Measurements from ENCODE around the gene CEP41. TPM values are rescaled to one million over a fixed set of nuclear protein-coding genes. Genes with fewer than 3 reads are reported as not detected.

CEP41 gene
- total and polyA plus RNA-seq, 11 donors: 1.7 to 11.4 (median 4.1) TPM

DNA sequence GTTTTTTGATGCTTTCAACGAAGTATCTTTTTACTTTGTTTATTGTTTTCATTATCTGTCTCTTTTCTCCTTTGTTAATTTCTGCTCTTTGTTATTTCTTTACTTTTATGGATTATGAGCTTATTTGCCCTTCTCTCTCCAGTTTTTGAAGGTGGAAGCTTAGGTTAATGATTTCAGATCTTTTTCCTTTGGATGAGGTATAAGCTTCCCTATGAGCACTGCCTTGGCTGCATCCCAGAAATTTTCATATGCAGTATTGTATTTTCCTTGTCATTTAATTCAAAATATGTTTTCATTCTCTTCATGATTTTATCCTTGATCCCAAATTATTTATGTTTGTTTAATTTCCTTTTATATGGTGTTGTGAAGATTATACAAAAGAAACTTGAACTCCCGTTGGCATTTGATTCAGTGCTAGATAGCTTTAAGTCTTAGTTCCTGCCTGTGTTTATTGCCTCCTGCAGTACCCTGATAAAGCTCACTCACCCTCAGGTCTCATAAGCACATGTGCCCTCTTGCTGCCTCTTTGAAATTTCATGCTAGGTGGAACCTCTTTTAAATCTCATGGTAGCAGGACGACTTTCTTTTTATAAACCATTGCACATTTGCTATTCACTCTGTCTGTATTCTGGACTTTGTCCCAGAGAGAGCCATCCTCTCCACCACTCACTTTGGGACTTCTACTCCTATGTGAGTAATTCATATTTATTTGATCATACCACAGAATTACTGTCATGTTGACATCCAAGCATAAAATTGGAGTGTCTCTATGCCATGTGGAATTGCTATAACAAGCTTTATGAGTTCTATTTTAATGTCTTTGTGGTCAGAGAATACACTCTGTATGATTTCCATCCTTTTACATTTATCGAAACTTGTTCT is 23.0 kb upstream of the CEP41 start:
- ATAC-seq (no peak), DNase-seq (no peak)
- Histone ChIP-seq H3K9me3 (peaks cover 0 to 25% (median 10%) of the 10 kb centered on the region in 12 donors), H3K4me1 (no peaks in the 10 kb centered on the region), H3K27ac (no peak overlapping the region), H3K36me3 (no peaks in the 10 kb centered on the region), H3K27me3 (no peaks in the 10 kb centered on the region), H3K4me3 (no peak overlapping the region)
- WGBS, 4 donors: 73 to 77% (median 76%) methylated on average over 4 of the region's 4 CpGs
- intact Hi-C loops (cut with DNase I): no loop called here
- no peak for TF ChIP-seq POLR2A (IDR thresholded peaks at IDR 0.05)
- TF ChIP-seq, protein P1, sequence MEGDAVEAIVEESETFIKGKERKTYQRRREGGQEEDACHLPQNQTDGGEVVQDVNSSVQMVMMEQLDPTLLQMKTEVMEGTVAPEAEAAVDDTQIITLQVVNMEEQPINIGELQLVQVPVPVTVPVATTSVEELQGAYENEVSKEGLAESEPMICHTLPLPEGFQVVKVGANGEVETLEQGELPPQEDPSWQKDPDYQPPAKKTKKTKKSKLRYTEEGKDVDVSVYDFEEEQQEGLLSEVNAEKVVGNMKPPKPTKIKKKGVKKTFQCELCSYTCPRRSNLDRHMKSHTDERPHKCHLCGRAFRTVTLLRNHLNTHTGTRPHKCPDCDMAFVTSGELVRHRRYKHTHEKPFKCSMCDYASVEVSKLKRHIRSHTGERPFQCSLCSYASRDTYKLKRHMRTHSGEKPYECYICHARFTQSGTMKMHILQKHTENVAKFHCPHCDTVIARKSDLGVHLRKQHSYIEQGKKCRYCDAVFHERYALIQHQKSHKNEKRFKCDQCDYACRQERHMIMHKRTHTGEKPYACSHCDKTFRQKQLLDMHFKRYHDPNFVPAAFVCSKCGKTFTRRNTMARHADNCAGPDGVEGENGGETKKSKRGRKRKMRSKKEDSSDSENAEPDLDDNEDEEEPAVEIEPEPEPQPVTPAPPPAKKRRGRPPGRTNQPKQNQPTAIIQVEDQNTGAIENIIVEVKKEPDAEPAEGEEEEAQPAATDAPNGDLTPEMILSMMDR (IDR thresholded peaks at IDR 0.05): no peak

DNA sequence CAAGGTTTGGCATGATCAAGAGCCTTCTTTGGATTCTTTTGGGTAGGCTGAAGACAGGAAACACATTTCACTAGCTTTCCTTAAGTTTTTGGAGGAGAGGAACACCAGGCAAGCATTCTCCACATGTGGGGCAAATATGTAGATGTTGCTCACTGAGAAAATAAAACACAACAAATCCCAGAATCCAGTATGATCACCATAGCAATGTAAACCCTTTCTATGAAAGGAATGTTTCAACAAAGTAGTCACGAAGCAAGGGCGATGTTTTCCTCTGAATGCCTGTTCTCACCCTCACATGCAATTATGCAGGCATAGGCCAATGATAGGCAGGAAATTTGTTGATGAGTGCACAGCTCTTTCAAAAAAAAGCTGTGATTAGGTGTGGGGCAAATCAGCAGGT is 20.5 kb upstream of the CEP41 start:
- no peak for DNase-seq
- 35 to 89% (median 79%) methylated on average over 2 of the region's 2 CpGs for WGBS, 4 donors
- H3K9me3 ChIP-seq: peaks cover 0 to 27% (median 11%) of the 10 kb centered on the region in 12 donors
- H3K4me3 ChIP-seq: no peak overlapping the region
- no peaks in the 10 kb centered on the region for H3K4me1 ChIP-seq
- H3K36me3 ChIP-seq: no peaks in the 10 kb centered on the region
- no peak overlapping the region for H3K27ac ChIP-seq
- no peak for TF ChIP-seq POLR2A (IDR thresholded peaks at IDR 0.05)
- TF ChIP-seq, protein P1 (IDR thresholded peaks at IDR 0.05): no peak
- ATAC-seq: no peak
- no peaks in the 10 kb centered on the region for H3K27me3 ChIP-seq
- intact Hi-C loops (cut with DNase I): no loop called here

DNA sequence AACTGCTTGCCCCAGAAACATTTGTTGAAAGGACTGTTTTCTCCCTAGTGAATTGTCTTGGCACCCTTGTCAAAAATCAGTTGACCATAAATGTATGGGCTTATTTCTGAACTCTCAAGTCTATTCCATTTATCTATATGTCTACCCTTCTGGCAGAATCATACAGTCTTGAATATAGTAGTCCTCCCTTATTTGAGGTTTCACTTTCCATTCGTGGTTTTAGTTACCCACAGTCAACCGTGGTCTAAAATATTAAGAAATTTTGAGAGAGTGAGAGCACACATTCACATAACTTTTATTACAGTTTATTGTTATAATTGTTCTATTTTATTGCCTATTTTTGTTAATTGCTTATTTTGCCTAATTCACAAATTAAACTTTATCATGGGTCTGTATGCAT is 17.4 kb upstream of the CEP41 start:
- ATAC-seq: no peak
- no peak for DNase-seq
- Histone ChIP-seq H3K4me3 (peak overlapping the region in 1 of 12 donors; percentile 21), H3K36me3 (no peaks in the 10 kb centered on the region), H3K27ac (no peak overlapping the region), H3K4me1 (no peaks in the 10 kb centered on the region), H3K27me3 (no peaks in the 10 kb centered on the region), H3K9me3 (peaks cover 0 to 16% (median 11%) of the 10 kb centered on the region in 12 donors)
- TF ChIP-seq, protein P1 (IDR thresholded peaks at IDR 0.05): no peak
- TF ChIP-seq POLR2A (IDR thresholded peaks at IDR 0.05): no peak
- WGBS, 4 donors: 80 to 90% (median 83%) methylated on average over 2 of the region's 2 CpGs
- intact Hi-C loops (cut with DNase I): no loop called here

DNA sequence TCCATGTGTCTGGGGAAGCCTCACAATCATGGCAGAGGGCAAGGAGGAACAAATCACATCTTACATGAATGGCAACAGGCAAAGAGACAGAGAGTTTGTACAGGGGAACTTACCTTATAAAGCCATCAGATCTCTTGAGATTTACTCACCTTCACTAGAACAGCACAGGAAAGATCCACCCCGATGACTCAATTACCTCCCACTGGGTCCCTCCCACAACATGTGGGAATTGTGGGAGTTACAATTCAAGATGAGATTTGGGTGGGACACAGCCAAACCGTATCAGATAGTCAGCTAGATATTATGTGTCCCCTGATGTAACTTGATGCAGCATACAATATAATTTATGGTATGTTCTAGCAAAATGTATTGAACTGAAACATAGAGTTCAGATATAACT is 14.1 kb upstream of the CEP41 start:
- no peak for ATAC-seq

More for the DNA sequence above, 14.1 kb upstream of the CEP41 start:
- intact Hi-C loops (cut with DNase I): no loop called here
- Histone ChIP-seq H3K27me3 (no peaks in the 10 kb centered on the region), H3K4me3 (no peak overlapping the region), H3K36me3 (no peaks in the 10 kb centered on the region), H3K9me3 (peaks cover 0 to 14% (median 11%) of the 10 kb centered on the region in 12 donors), H3K4me1 (no peaks in the 10 kb centered on the region), H3K27ac (no peak overlapping the region)
- no peak for DNase-seq
- TF ChIP-seq, protein P1 (IDR thresholded peaks at IDR 0.05): no peak
- no peak for TF ChIP-seq POLR2A (IDR thresholded peaks at IDR 0.05)
- 54 to 86% (median 68%) methylated on average over 2 of the region's 2 CpGs for WGBS, 4 donors

Measured in heart left ventricle (tissue), 16 donors.